OCI-LY3 (cell line): ENCODE results near the gene ADGRD1.

Source experiments
- CTCF ChIP-seq: fragments of 200-600, 300-600 bp; sonication (generic); IDR thresholded peaks from 2 replicates; pipeline ENCODE4 v1.5.1; 2014; ENCODE audit warnings: antibody characterized with exemption, low read length, low read depth
- EZH2phosphoT487 ChIP-seq: fragments of 200-600 bp; shearing (Covaris generic); IDR thresholded peaks from 2 replicates; pipeline ENCODE4 v1.6.1; 2018; ENCODE audit warnings: antibody characterized with exemption, mixed run types, low read depth

- TF ChIP-seq CTCF: no peak
- no peak for TF ChIP-seq EZH2phosphoT487
Measured at GRCh38 chr12:131007031-131007739, 53.5 kb downstream of the ADGRD1 start.
